HL-60/S4 treated with phorbol 12-myristate 13-acetate at 8.2 ng/mL for 4 days and 3 days (cell line): ENCODE data around the gene ANAPC16.
"Not testable (repeated sequence)": the region's sequence is repeated elsewhere in the genome, so short reads cannot be mapped to it uniquely, and the experiment has no call there.

Experiments
- in situ Hi-C: fragments of 300-500 bp; cut with MboI; formaldehyde crosslinking; loops from 2 replicates; pipeline ENCODE4 v1.15.0; 2022; ENCODE audit warnings: low sequenced_read_pairs

Gene ANAPC16

GRCh38 chr10:72242675-72243074 lies 26.9 kb downstream of the ANAPC16 start:
- in situ Hi-C loops, result no loop called here

DNA sequence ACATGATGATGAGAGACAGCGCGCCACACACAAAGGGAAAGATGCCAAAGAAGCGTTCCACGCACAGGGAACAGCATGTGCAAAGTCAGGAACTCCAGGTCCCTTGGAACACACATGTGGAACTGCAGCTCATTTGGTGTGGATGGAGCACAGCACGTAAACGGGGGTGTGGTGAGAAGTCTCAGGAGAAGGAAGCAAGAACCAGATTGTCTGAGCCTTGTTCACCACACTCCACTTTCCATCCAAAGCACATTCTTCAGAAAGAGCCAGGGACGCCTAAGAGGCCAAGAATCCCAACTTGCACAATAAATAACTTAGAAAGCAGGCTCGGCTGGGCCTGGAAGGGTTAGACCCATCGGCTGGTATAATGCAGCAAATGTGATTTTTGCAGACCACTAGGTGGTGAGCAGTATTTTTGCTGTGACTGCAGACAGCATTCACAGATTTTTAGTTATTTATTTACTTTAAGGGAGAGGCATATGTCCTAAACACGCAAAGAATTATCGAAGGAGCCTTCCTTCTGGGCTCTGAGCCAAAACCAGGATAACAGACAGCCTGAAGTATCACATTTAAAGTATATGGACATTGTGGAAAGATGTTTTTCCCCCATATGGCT lies 28.1 kb downstream of the ANAPC16 start:
- in situ Hi-C loops, result no loop called here

DNA sequence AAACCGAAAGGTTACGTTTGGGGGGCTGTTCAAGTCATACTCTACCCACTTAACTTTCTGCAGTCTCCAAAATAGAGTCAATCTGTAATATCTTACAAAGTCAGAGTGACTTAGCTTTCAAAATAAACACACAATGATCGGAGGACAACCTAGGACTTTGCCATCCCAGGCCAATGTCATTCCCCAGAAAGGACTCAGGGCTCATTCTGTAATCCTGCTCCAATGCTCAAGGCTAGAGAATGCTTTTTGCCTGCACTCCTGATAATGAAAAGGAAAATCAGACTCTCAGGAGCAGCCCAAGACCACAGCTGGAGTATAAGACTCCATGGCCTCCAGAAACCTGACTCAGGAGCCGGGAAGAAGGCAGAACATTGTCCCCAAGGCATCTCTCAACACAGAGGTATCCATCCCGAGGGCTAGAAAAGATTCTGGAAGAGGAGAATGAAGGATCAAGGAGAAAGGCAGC lies 28.8 kb downstream of the ANAPC16 start:
- in situ Hi-C loops, result no loop called here

GRCh38 chr10:72245949-72246525 lies 30.2 kb downstream of the ANAPC16 start:
- in situ Hi-C loops, result no loop called here

- in situ Hi-C loops, result no loop called here
Measured at GRCh38 chr10:72248468-72249151, 32.8 kb downstream of the ANAPC16 start.

GRCh38 chr10:72249176-72249862 lies 33.5 kb downstream of the ANAPC16 start:
- in situ Hi-C loops, result not testable (repeated sequence)

DNA sequence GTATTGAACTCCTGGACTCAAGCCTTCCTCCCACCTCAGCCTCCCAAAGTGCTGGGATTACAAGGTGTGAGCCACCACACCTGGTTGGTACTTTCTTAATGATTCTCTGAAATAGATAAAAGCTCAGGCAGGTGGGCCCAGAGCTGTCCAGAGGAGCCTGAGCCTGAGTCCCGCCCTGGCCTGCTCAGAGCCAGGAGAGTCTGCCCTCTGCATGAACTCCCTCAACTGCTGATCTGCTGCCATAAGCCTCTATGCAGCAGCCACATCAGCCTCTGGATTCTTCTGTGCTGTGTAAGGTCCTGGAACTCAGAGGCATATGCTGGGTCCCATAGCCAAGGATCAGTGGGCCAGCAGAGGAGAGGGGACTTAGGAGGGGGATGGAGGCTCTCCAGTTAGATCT lies 34.9 kb downstream of the ANAPC16 start:
- in situ Hi-C loops, result no loop called here

DNA sequence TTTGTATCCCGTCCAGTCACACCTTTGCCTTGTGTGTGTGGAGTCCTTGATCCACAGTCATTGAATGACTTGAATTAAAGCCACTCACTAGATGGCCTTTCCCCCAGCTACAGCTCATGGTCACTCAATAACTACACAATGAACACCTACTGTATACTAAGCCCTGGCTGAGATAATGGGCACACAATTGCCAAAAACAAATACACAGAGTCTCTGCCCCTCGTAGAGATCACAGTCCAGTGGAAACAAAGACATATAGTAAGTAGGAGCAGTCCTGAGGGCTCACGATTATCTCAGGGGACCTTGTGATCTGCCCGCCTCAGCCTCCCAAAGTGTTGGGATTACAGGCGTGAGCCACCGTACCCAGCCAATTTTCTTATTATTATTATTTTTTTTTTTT lies 35.8 kb downstream of the ANAPC16 start:
- in situ Hi-C loops, result no loop called here

GRCh38 chr10:72252972-72253371 lies 37.2 kb downstream of the ANAPC16 start:
- in situ Hi-C loops, result no loop called here

DNA sequence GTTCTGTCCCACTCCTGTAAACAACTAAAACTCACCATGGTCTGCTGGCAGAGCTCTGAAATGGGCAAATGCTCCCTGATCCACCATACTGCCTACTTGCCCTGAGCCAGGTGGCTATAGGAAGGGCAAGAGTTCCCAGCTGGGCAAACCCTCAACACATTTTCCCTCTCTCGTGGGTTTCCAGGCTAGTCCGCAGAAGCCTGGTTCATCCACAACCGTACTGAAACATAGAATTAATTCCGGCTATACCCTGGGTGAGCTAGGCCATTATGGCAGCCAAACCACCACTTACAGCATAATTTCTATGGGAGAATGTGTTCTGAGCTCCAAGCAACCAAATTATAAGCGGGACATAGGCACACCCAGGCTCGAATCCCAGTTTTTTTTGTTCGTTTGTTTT lies 37.8 kb downstream of the ANAPC16 start:
- in situ Hi-C loops, result no loop called here

GRCh38 chr10:72254813-72255568 lies 39.2 kb downstream of the ANAPC16 start:
- in situ Hi-C loops, result no loop called here

DNA sequence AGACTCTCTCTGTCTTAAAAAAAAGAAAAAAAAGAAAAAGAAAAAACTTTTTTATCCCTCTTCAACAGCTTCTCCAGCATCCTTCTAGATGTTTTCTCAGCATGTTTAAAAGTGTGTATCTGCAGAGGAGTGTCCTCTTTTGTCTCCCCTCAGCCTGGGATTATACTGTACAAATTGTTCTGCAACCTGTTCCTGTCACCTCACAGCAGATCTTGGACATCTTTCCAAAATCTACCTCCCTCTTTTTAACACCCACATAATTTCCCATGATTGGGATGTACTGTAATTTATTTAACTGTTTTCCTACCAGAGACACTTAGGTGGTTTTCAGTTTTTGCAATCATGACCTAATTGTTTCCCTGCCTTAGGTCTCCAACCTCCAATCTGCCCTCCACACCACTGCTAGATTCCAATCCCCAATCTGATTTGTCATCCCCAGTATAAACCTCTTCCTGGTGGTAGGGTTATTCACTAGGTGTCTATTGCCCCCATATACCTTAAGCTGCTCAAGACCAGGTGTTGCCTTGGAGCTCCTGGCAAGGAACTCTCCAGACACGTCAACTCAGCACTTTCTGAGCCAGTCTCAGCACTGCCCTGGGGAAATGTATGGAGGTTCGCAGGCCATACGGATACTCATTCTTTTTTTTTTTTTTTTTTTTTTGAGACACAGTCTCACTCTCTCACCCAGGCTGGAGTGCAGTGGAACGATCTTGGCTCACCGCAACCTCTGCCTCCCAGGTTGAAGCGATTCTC lies 40.3 kb downstream of the ANAPC16 start:
- in situ Hi-C loops, result no loop called here

DNA sequence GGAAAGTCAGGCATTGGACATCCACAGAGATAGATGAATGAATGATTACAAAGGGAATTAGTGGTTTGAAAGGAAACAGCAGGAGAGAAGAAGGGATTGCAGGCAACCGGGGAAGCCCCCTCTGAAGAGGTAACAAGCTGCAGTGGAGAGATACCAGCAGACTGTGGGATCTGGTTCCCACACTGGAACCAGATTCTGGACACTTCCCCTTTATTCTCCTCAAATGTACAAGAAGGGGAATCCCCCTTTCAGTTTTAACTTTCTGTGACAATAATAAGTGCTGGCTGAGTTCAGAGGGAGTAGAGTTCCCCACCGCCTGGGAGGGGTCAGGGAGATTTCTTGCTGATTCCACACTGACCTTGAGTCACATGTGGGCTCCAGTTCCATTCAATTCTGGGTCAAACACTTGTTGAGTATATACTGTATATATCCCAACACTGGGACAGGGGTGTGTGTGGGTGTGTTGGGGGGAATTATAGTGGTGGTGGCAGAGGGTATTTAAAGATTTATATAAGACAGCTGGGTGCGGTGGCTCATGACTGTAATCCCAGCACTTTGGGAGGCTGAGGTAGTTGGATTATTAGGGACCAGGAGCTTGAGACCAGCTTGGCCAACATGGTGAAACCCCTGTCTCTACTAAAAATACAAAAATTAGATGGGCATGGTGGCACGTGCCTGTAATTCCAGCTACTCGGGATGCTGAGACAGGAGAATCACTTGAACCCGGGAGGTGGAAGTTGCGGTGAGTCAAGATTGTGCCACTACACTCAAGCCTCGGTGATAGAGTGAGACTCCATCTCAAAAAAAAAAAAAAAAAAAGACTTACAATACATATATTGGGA lies 41.5 kb downstream of the ANAPC16 start:
- in situ Hi-C loops, result no loop called here

- in situ Hi-C loops, result no loop called here
Measured at GRCh38 chr10:72258617-72259016, 42.8 kb downstream of the ANAPC16 start.

DNA sequence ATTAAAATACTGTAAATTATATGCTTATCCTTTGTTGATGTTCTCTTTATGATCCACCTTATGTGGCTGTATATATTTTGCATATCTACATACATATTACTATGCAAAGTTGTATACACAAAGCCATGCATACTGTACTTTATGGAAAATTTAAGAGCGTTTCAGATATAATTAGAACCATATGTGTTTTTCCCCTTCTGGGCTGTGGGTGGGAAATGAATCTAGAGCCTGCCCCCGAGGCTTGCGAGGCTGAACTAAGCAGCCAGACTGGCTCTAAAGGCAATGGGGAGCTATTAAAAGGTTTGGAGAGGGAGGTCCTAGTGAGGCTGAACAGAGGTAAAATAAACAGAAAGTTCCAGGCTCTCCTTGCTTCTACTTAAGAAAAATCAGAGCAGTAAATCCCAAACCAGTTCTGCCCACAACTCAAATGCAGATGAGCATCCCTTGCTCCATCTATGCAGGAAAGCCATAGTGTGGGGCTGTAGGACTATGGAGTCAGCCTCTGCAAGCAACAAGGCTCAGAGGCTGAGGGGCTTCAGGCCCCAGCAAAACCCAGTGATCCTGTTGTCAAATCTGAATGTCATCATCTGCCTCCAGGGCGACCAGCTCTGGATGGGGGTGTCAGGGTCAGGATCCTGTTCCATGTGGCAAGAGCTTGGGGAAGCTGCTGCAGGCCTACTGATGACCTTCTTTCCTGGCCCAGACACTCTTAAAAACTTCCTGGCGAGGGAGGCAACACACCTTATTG lies 43.9 kb downstream of the ANAPC16 start:
- in situ Hi-C loops, result no loop called here

DNA sequence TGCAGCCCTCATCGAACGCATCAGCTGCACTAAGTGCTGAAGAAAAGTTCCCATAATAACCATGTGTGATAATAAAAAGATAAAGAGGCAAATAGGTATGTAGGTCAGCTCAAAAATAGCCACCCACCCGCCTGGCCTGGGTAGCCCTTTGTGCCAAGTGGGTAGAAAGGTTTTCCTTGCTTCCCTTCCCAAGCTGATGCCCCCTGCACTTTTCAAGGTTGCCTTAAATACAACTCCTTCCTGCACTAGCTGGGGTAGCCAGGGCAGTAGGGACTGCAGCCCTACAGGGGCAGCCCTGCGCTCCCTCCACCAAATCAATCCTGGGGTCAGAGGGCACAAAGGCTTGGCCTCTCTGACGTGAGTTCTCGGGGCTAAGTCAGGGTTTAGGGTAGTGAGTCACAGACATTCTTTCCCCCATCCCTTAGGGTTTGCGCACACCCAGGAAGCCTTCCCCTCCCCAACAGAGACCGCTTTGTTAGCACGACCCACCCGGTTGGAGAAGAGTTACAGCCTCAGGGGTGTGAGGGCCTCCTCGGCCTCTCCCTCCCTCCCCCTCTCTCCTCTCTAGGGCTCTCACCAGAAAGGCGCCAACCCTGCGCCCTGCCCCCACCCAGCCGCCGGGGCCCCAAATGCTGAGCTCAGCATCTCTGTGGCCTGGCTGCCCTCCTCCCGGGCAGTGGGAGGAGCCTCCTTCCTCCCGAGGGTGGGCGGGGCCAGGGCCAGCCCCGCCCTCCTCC lies 44.6 kb downstream of the ANAPC16 start:
- in situ Hi-C loops, result no loop called here

GRCh38 chr10:72260976-72261783 lies 45.4 kb downstream of the ANAPC16 start:
- in situ Hi-C loops, result no loop called here
